ENCODE data around the gene RGS19.

The RGS19 gene

GRCh38 chr20:64041040-64041780 lies 38.1 kb downstream of the RGS19 start:
- no peak overlapping the region for H3K27ac ChIP-seq (replicated peaks; ENCODE audit: low read length)
- H4K8ac ChIP-seq (ENCODE audit: low read depth, low read length), result no peak overlapping the region
- H2AK5ac ChIP-seq (ENCODE audit: low read depth, low read length), result no peak overlapping the region
- no peak for DNase-seq (ENCODE audit: low spot score)
- H2BK15ac ChIP-seq (ENCODE audit: low read length), result peak overlapping the region; percentile 0
- no peaks in the 10 kb centered on the region for H3K79me1 ChIP-seq (ENCODE audit: low read depth, low read length)
- no peak overlapping the region for H3K18ac ChIP-seq (ENCODE audit: low read length)
- no peaks in the 10 kb centered on the region for H3K9me3 ChIP-seq (replicated peaks in 1 of 2; ENCODE audit: control insufficient read depth in 2 of 2, insufficient read depth in 1 of 2, low read depth in 1 of 2, low read length in 2 of 2)
- H3K23ac ChIP-seq (ENCODE audit: low read depth, low read length, poor library complexity), result no peak overlapping the region
- no peak overlapping the region for H2BK5ac ChIP-seq (ENCODE audit: low read length)
- H3K4me2 ChIP-seq (ENCODE audit: insufficient read depth, low read length, poor library complexity, severe bottlenecking), result no peak overlapping the region
- H2AFZ ChIP-seq (ENCODE audit: low read length), result peak overlapping the region; percentile 88
- H4K91ac ChIP-seq (ENCODE audit: low read depth, low read length, poor library complexity), result no peak overlapping the region
- H3K14ac ChIP-seq (ENCODE audit: low read length), result no peak overlapping the region
- no peak overlapping the region for H2BK12ac ChIP-seq (ENCODE audit: low read length)
- peaks cover 15 to 25% of the 10 kb centered on the region in 2 donors for H3K4me1 ChIP-seq (ENCODE audit: control insufficient read depth in 2 of 2, insufficient read depth in 1 of 2, low read depth in 1 of 2, low read length in 2 of 2)
- H3K36me3 ChIP-seq (replicated peaks in 1 of 2; ENCODE audit: control insufficient read depth in 2 of 2, insufficient read depth in 2 of 2, low read length in 2 of 2), result no peaks in the 10 kb centered on the region
- peaks cover 32 to 88% (median 72%) of the 10 kb centered on the region in 3 experiments for H3K27me3 ChIP-seq (ENCODE audit: control insufficient read depth in 3 of 3, insufficient read depth in 3 of 3, low read depth in 1 of 3, low read length in 3 of 3)
- H3K9ac ChIP-seq (ENCODE audit: low read depth, low read length, poor library complexity), result no peak overlapping the region
- H2BK120ac ChIP-seq (ENCODE audit: low read depth, low read length), result no peak overlapping the region
- no peak overlapping the region for H3K4ac ChIP-seq (ENCODE audit: low read length)
- no peak overlapping the region for H3K4me3 ChIP-seq (ENCODE audit: low read length in 2 of 2)
- WGBS, 2 donors (ENCODE audit: extremely low coverage in 2 of 2, insufficient read length in 2 of 2, insufficient replicate concordance in 1 of 2), result no CpG with 5 or more reads among the region's 15 CpGs

- Histone ChIP-seq H3K4me2 (ENCODE audit: insufficient read depth, low read length, poor library complexity, severe bottlenecking) (no peak overlapping the region), H3K36me3 (replicated peaks in 1 of 2; ENCODE audit: control insufficient read depth in 2 of 2, insufficient read depth in 2 of 2, low read length in 2 of 2) (peaks cover 0 to under 1% of the 10 kb centered on the region in 2 donors), H3K14ac (ENCODE audit: low read length) (peak overlapping the region; percentile 64), H3K79me1 (ENCODE audit: low read depth, low read length) (no peaks in the 10 kb centered on the region), H3K4ac (ENCODE audit: low read length) (no peak overlapping the region), H4K91ac (ENCODE audit: low read depth, low read length, poor library complexity) (no peak overlapping the region), H3K9ac (ENCODE audit: low read depth, low read length, poor library complexity) (no peak overlapping the region), H3K4me1 (ENCODE audit: control insufficient read depth in 2 of 2, insufficient read depth in 1 of 2, low read depth in 1 of 2, low read length in 2 of 2) (peaks cover 16 to 29% of the 10 kb centered on the region in 2 donors), H3K4me3 (ENCODE audit: low read length in 2 of 2) (no peak overlapping the region), H2AFZ (ENCODE audit: low read length) (no peak overlapping the region), H2BK120ac (ENCODE audit: low read depth, low read length) (no peak overlapping the region), H2AK5ac (ENCODE audit: low read depth, low read length) (peak overlapping the region; percentile 94), H3K23ac (ENCODE audit: low read depth, low read length, poor library complexity) (no peak overlapping the region), H3K27ac (replicated peaks; ENCODE audit: low read length) (no peak overlapping the region), H2BK15ac (ENCODE audit: low read length) (no peak overlapping the region), H3K18ac (ENCODE audit: low read length) (no peak overlapping the region), H2BK12ac (ENCODE audit: low read length) (no peak overlapping the region), H3K9me3 (replicated peaks in 1 of 2; ENCODE audit: control insufficient read depth in 2 of 2, insufficient read depth in 1 of 2, low read depth in 1 of 2, low read length in 2 of 2) (no peaks in the 10 kb centered on the region), H3K27me3 (ENCODE audit: control insufficient read depth in 3 of 3, insufficient read depth in 3 of 3, low read depth in 1 of 3, low read length in 3 of 3) (peaks cover 31 to 81% (median 64%) of the 10 kb centered on the region in 3 experiments), H2BK5ac (ENCODE audit: low read length) (no peak overlapping the region), H4K8ac (ENCODE audit: low read depth, low read length) (no peak overlapping the region)
- no peak for DNase-seq (ENCODE audit: low spot score)
- WGBS, 2 donors (ENCODE audit: extremely low coverage in 2 of 2, insufficient read length in 2 of 2, insufficient replicate concordance in 1 of 2), result no CpG with 5 or more reads among the region's 12 CpGs
These were observed 38.9 kb downstream of the RGS19 start for GRCh38 chr20:64040231-64041039.

- Histone ChIP-seq H3K4me3 (ENCODE audit: low read length in 2 of 2) (peak overlapping the region in 1 of 2 donors; percentile 51), H3K23ac (ENCODE audit: low read depth, low read length, poor library complexity) (peak overlapping the region; percentile 16), H4K91ac (ENCODE audit: low read depth, low read length, poor library complexity) (no peak overlapping the region), H3K18ac (ENCODE audit: low read length) (peak overlapping the region; percentile 65), H3K9me3 (replicated peaks in 1 of 2; ENCODE audit: control insufficient read depth in 2 of 2, insufficient read depth in 1 of 2, low read depth in 1 of 2, low read length in 2 of 2) (no peaks in the 10 kb centered on the region), H3K14ac (ENCODE audit: low read length) (no peak overlapping the region), H2BK120ac (ENCODE audit: low read depth, low read length) (no peak overlapping the region), H3K4me2 (ENCODE audit: insufficient read depth, low read length, poor library complexity, severe bottlenecking) (peak overlapping the region; percentile 77), H4K8ac (ENCODE audit: low read depth, low read length) (no peak overlapping the region), H3K36me3 (replicated peaks in 1 of 2; ENCODE audit: control insufficient read depth in 2 of 2, insufficient read depth in 2 of 2, low read length in 2 of 2) (peaks cover 0 to 10% of the 10 kb centered on the region in 2 donors), H3K79me1 (ENCODE audit: low read depth, low read length) (no peaks in the 10 kb centered on the region), H2AFZ (ENCODE audit: low read length) (peak overlapping the region; percentile 99), H3K4ac (ENCODE audit: low read length) (no peak overlapping the region), H2BK15ac (ENCODE audit: low read length) (no peak overlapping the region), H3K27ac (replicated peaks; ENCODE audit: low read length) (no peak overlapping the region), H2AK5ac (ENCODE audit: low read depth, low read length) (peak overlapping the region; percentile 94), H3K9ac (ENCODE audit: low read depth, low read length, poor library complexity) (no peak overlapping the region), H2BK12ac (ENCODE audit: low read length) (no peak overlapping the region), H2BK5ac (ENCODE audit: low read length) (no peak overlapping the region), H3K4me1 (ENCODE audit: control insufficient read depth in 2 of 2, insufficient read depth in 1 of 2, low read depth in 1 of 2, low read length in 2 of 2) (peaks cover 16 to 29% of the 10 kb centered on the region in 2 donors), H3K27me3 (ENCODE audit: control insufficient read depth in 3 of 3, insufficient read depth in 3 of 3, low read depth in 1 of 3, low read length in 3 of 3) (peaks cover 31 to 72% (median 55%) of the 10 kb centered on the region in 3 experiments)
- no CpG with 5 or more reads among the region's 17 CpGs for WGBS, 2 donors (ENCODE audit: extremely low coverage in 2 of 2, insufficient read length in 2 of 2, insufficient replicate concordance in 1 of 2)
- no peak for DNase-seq (ENCODE audit: low spot score)
These were observed 39.8 kb downstream of the RGS19 start for GRCh38 chr20:64039293-64040160.
